Endothelial cell of umbilical vein (primary cell): ENCODE measurements around the gene PLEKHB2.

Experiments
- CTCF ChIP-seq, 2 donors: IDR thresholded peaks; 1 replicate in 1 of 2; 2 replicates in 1 of 2; pipeline ENCODE4 v1.5.1; 2011; ENCODE audit warnings: low read length in 2 of 2, mild to moderate bottlenecking in 2 of 2, moderate library complexity in 2 of 2, control low read depth in 1 of 2, inconsistent platforms in 1 of 2, low read depth in 1 of 2; ENCODE audit not compliant: insufficient read depth in 1 of 2; ENCODE audit errors: extremely low read depth in 1 of 2
- FOS ChIP-seq: IDR thresholded peaks from 2 replicates; pipeline ENCODE4 v1.6.1; 2011; ENCODE audit warnings: mild to moderate bottlenecking, low read length, moderate library complexity, borderline replicate concordance; ENCODE audit not compliant: insufficient read depth
- GATA2 ChIP-seq: IDR thresholded peaks from 2 replicates; pipeline ENCODE4 v1.7.0; 2011; ENCODE audit warnings: low read depth, mild to moderate bottlenecking, moderate library complexity, mixed read lengths, low read length; ENCODE audit not compliant: insufficient read length, insufficient read depth
- MAX ChIP-seq: IDR thresholded peaks from 2 replicates; pipeline ENCODE4 v1.6.1; 2011; ENCODE audit not compliant: insufficient read depth, insufficient read length
- MYC ChIP-seq: IDR thresholded peaks from one replicate; pipeline ENCODE4 v1.6.1; 2011; ENCODE audit warnings: mild to moderate bottlenecking, low read depth, low read length
- POLR2A ChIP-seq: IDR thresholded peaks from 2 replicates; pipeline ENCODE4 v1.6.1; 2012; ENCODE audit warnings: low read depth, mild to moderate bottlenecking, control low read depth, low read length
- POLR2AphosphoS5 ChIP-seq: IDR thresholded peaks from 2 replicates; pipeline ENCODE4 v1.6.1; 2012; ENCODE audit warnings: low read depth, mild to moderate bottlenecking, control low read depth, low read length, moderate library complexity; ENCODE audit not compliant: insufficient read depth

- TF ChIP-seq CTCF (IDR thresholded peaks at IDR 0.05; ENCODE audit: extremely low read depth in 1 of 2, insufficient read depth in 1 of 2, low read depth in 1 of 2, low read length in 2 of 2) (no peak), GATA2 (peak; percentile 22), MAX (no peak), MYC (no peak), FOS (no peak), POLR2AphosphoS5 (no peak), POLR2A (no peak)
These were observed 1.0 kb downstream of the PLEKHB2 start for GRCh38 chr2:131105950-131106801.
